H1 (cell line): ENCODE results near the gene PET100.

Experiments
- ATF3 ChIP-seq: IDR thresholded peaks from 2 replicates; pipeline ENCODE4 v1.6.1; 2011; ENCODE audit warnings: low read depth, mild to moderate bottlenecking, low read length; ENCODE audit not compliant: insufficient read depth
- CTCF ChIP-seq, 3 experiments: IDR thresholded peaks; 1 replicate in 2 of 3; 2 replicates in 1 of 3; pipeline versions ENCODE4 v1.5.1 to v1.6.1; 2011; ENCODE audit warnings: low read length in 3 of 3, mild to moderate bottlenecking in 3 of 3, inconsistent platforms in 2 of 3, low read depth in 1 of 3, moderate library complexity in 1 of 3; ENCODE audit not compliant: insufficient read depth in 1 of 3; ENCODE audit errors: control extremely low read depth in 1 of 3
- EZH2 ChIP-seq: fragments of 200-600 bp; sonication (generic); IDR thresholded peaks from 2 replicates; pipeline ENCODE4 v1.7.1; 2012; ENCODE audit warnings: low read depth, mild to moderate bottlenecking, moderate library complexity, low read length, inconsistent platforms; ENCODE audit not compliant: severe bottlenecking
- KDM1A ChIP-seq: fragments of 200-600, 300-600 bp; sonication (generic); IDR thresholded peaks from 2 replicates; pipeline ENCODE4 v1.7.1; 2016; ENCODE audit warnings: mild to moderate bottlenecking, low read length, borderline replicate concordance
- MAX ChIP-seq: IDR thresholded peaks from 2 replicates; pipeline ENCODE4 v1.6.1; 2012; ENCODE audit warnings: inconsistent platforms
- POLR2A ChIP-seq, 2 experiments: IDR thresholded peaks; 1 replicate in 1 of 2; 2 replicates in 1 of 2; pipeline ENCODE4 v1.6.1; 2011; ENCODE audit warnings: low read depth in 2 of 2, low read length in 2 of 2, mild to moderate bottlenecking in 2 of 2; ENCODE audit errors: control extremely low read depth in 1 of 2
- POLR2AphosphoS5 ChIP-seq: IDR thresholded peaks from 2 replicates; pipeline ENCODE4 v1.6.1; 2011; ENCODE audit warnings: low read depth, low read length
- RAD21 ChIP-seq, 2 experiments: IDR thresholded peaks in 1 of 2; conservative IDR thresholded peaks in 1 of 2; 2 replicates each; pipeline ENCODE4 v1.6.1; 2011; ENCODE audit warnings: low read depth in 2 of 2, low read length in 2 of 2, improper control_type of control experiment in 1 of 2, inconsistent platforms in 1 of 2, mild to moderate bottlenecking in 1 of 2, moderate library complexity in 1 of 2
- SP1 ChIP-seq: IDR thresholded peaks from 2 replicates; pipeline ENCODE4 v1.6.1; 2011; ENCODE audit warnings: low read depth, low read length
- TAF1 ChIP-seq: IDR thresholded peaks from 2 replicates; pipeline ENCODE4 v1.6.1; 2011; ENCODE audit warnings: mild to moderate bottlenecking, low read depth, low read length
- TEAD4 ChIP-seq: IDR thresholded peaks from 2 replicates; pipeline ENCODE4 v1.6.1; 2012; ENCODE audit warnings: low read depth, low read length, inconsistent platforms, mixed read lengths
- YY1 ChIP-seq: IDR thresholded peaks from 2 replicates; pipeline ENCODE4 v1.6.1; 2011; ENCODE audit warnings: low read depth, mild to moderate bottlenecking, low read length

- no peak for TF ChIP-seq CTCF (IDR thresholded peaks at IDR 0.05; ENCODE audit: control extremely low read depth in 1 of 3, insufficient read depth in 1 of 3, low read depth in 1 of 3, low read length in 3 of 3)
- no peak for TF ChIP-seq YY1
- TF ChIP-seq RAD21 (IDR thresholded peaks at IDR 0.05 in 1 of 2, conservative IDR thresholded peaks at IDR 0.05 in 1 of 2; ENCODE audit: low read depth in 2 of 2, low read length in 2 of 2), result no peak
- TF ChIP-seq POLR2A (IDR thresholded peaks at IDR 0.05; ENCODE audit: control extremely low read depth in 1 of 2, low read depth in 2 of 2, low read length in 2 of 2), result no peak
- TF ChIP-seq SP1, result no peak
- no peak for TF ChIP-seq EZH2
- TF ChIP-seq TAF1, result no peak
- TF ChIP-seq ATF3, result no peak
- TF ChIP-seq POLR2AphosphoS5, result no peak
- TF ChIP-seq MAX, result no peak
- TF ChIP-seq KDM1A, result no peak
- TF ChIP-seq TEAD4, result no peak
These were observed 6.5 kb upstream of the PET100 start for GRCh38 chr19:7622933-7623685.
